NCI-H1105 (cell line): ENCODE data around the gene SKAP2.

ENCODE experiments used
- DNase-seq: peaks from one replicate; lab custom pipeline; 2025; lab: John Stamatoyannopoulos, UW

SKAP2 gene

GRCh38 chr7:26637610-26638009 is 226.8 kb downstream of the SKAP2 start:
- no peak for DNase-seq

GRCh38 chr7:26636808-26637207 is 227.6 kb downstream of the SKAP2 start:
- no peak for DNase-seq

- no peak for DNase-seq
Observed at GRCh38 chr7:26633557-26633956, 230.8 kb downstream of the SKAP2 start.

GRCh38 chr7:26631601-26632000 is 232.8 kb downstream of the SKAP2 start:
- DNase-seq, result no peak

GRCh38 chr7:26630941-26631580 is 233.3 kb downstream of the SKAP2 start:
- DNase-seq, result no peak

- no peak for DNase-seq
Observed at GRCh38 chr7:26630361-26630760, 234.0 kb downstream of the SKAP2 start.

GRCh38 chr7:26629696-26630095 is 234.7 kb downstream of the SKAP2 start:
- DNase-seq, result no peak

- peak; percentile 89 for DNase-seq
Observed at GRCh38 chr7:26627891-26628341, 236.5 kb downstream of the SKAP2 start.

GRCh38 chr7:26627221-26627620 is 237.2 kb downstream of the SKAP2 start:
- no peak for DNase-seq

GRCh38 chr7:26626687-26627086 is 237.7 kb downstream of the SKAP2 start:
- no peak for DNase-seq

- DNase-seq, result no peak
Observed at GRCh38 chr7:26626156-26626555, 238.2 kb downstream of the SKAP2 start.

GRCh38 chr7:26625286-26625685 is 239.1 kb downstream of the SKAP2 start:
- DNase-seq, result no peak

GRCh38 chr7:26624839-26625238 is 239.6 kb downstream of the SKAP2 start:
- no peak for DNase-seq

GRCh38 chr7:26624431-26624830 is 240.0 kb downstream of the SKAP2 start:
- DNase-seq, result no peak

GRCh38 chr7:26620352-26620751 is 244.0 kb downstream of the SKAP2 start:
- no peak for DNase-seq

GRCh38 chr7:26619348-26619984 is 244.9 kb downstream of the SKAP2 start:
- no peak for DNase-seq

GRCh38 chr7:26618898-26619297 is 245.5 kb downstream of the SKAP2 start:
- DNase-seq, result no peak

GRCh38 chr7:26618449-26618848 is 245.9 kb downstream of the SKAP2 start:
- no peak for DNase-seq
